Measurements from ENCODE around the gene MAP7. TPM values are rescaled to one million over a fixed set of nuclear protein-coding genes. Genes with fewer than 3 reads are reported as not detected.

The MAP7 gene
- total RNA-seq, 2 experiments from 2014 or later: not detected

DNA sequence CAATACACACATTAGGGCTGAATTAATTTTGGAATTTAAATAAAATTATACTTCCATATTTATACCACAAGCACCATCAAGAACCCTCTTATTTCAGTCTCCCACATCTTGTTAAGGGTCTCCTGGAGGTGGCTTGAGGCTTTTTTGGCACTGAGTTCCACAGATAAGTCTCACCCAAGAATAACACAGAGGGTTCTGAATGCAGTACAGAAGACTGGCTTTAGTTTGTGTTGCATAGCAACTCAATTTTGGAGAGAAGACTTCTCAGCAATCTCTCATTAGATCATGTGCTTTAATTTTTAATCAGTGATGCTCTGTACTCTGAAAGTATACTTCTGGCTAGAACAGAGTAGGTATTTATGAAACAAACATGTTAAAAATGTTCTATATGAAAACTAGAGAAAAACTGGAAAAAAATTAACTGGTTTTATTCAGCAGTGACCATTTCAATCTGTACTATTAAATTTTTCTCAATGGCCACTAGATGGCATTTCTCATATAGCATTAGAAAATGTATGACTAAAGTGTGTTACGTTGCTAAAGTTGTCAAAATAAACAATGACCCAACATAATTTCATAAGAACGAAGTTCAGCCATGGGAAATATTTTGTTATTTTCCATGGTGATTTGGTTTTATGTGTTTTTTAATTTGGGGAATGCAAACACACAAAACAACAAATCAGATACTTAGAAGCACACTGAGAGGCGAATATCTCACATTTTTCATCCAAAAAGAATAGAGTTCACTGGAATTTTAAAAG lies 32.7 kb upstream of the MAP7 start:
- H3K4me1 ChIP-seq (ENCODE audit: insufficient read depth, low read length, poor library complexity, severe bottlenecking): no peaks in the 10 kb centered on the region
- no peak overlapping the region for H3K27ac ChIP-seq (ENCODE audit: low read depth, low read length, poor library complexity, severe bottlenecking)
- H4K20me1 ChIP-seq (ENCODE audit: insufficient read depth, low read length): no peaks in the 10 kb centered on the region
- H3K9me2 ChIP-seq (ENCODE audit: insufficient read depth, low read length): no peaks in the 10 kb centered on the region
- intact Hi-C loops (cut with micrococcal nuclease; ENCODE audit: unreplicated experiment): loop anchor here (1.0 kb wide), 1 partner anchor 210 kb away; no protein-coding TSS in a partner anchor
- ChIA-PET CTCF (ENCODE audit: unreplicated experiment) (no interaction called here), POLR2A (no interaction called here)
- no peaks in the 10 kb centered on the region for H3K79me2 ChIP-seq (ENCODE audit: insufficient read depth, low read depth, low read length)
- TF ChIP-seq, protein P1, sequence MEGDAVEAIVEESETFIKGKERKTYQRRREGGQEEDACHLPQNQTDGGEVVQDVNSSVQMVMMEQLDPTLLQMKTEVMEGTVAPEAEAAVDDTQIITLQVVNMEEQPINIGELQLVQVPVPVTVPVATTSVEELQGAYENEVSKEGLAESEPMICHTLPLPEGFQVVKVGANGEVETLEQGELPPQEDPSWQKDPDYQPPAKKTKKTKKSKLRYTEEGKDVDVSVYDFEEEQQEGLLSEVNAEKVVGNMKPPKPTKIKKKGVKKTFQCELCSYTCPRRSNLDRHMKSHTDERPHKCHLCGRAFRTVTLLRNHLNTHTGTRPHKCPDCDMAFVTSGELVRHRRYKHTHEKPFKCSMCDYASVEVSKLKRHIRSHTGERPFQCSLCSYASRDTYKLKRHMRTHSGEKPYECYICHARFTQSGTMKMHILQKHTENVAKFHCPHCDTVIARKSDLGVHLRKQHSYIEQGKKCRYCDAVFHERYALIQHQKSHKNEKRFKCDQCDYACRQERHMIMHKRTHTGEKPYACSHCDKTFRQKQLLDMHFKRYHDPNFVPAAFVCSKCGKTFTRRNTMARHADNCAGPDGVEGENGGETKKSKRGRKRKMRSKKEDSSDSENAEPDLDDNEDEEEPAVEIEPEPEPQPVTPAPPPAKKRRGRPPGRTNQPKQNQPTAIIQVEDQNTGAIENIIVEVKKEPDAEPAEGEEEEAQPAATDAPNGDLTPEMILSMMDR (conservative IDR thresholded peaks at IDR 0.05; ENCODE audit: low read length): peak; percentile 90
- no peak for TF ChIP-seq EZH2phosphoT487 (IDR thresholded peaks at IDR 0.05; ENCODE audit: borderline replicate concordance, low read depth, low read length)
- peak; percentile 52 for DNase-seq (ENCODE audit: low spot score)
- BruUV-seq (replicated peaks): no TSS peak
- H3K4me3 ChIP-seq (ENCODE audit: low read depth, low read length, poor library complexity, severe bottlenecking): no peak overlapping the region
- H3K9me3 ChIP-seq (ENCODE audit: low read length): no peaks in the 10 kb centered on the region
- peaks cover 43% of the 10 kb centered on the region for H3K36me3 ChIP-seq (ENCODE audit: insufficient read depth, low read length)
- no peak overlapping the region for H3K4me2 ChIP-seq (ENCODE audit: low read length)
- H2AFZ ChIP-seq (ENCODE audit: low read length): no peak overlapping the region

DNA sequence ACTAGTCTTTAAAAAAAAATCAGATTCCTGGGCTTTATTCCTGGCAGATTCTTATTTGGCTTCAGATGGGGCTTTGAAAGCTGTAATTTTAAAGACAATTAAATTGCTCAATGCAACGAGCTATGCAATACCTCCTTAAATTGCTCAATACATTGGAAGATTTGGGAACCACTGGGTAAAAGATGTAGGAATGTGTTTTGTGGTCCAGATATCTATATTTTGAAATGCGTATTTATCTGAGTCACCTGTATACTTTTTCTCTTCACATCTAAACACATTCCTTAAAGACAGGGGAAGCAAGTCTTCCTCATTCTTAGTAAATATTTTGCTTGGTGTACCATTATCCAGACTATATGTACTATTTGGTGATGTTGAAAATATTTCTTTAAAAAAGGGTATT lies 29.6 kb upstream of the MAP7 start:
- no peaks in the 10 kb centered on the region for H3K9me2 ChIP-seq (ENCODE audit: insufficient read depth, low read length)
- TF ChIP-seq, protein P1 (conservative IDR thresholded peaks at IDR 0.05; ENCODE audit: low read length): no peak
- TF ChIP-seq EZH2phosphoT487 (IDR thresholded peaks at IDR 0.05; ENCODE audit: borderline replicate concordance, low read depth, low read length): no peak
- POLR2A ChIA-PET: no interaction called here
- H3K4me2 ChIP-seq (ENCODE audit: low read length): no peak overlapping the region
- H3K4me1 ChIP-seq (ENCODE audit: insufficient read depth, low read length, poor library complexity, severe bottlenecking): no peaks in the 10 kb centered on the region
- H3K79me2 ChIP-seq (ENCODE audit: insufficient read depth, low read depth, low read length): no peaks in the 10 kb centered on the region
- H4K20me1 ChIP-seq (ENCODE audit: insufficient read depth, low read length): no peaks in the 10 kb centered on the region
- CTCF ChIA-PET (ENCODE audit: unreplicated experiment): no interaction called here
- H3K4me3 ChIP-seq (ENCODE audit: low read depth, low read length, poor library complexity, severe bottlenecking): no peak overlapping the region
- no peak overlapping the region for H2AFZ ChIP-seq (ENCODE audit: low read length)
- DNase-seq (ENCODE audit: low spot score): no peak
- no TSS peak for BruUV-seq (replicated peaks)
- H3K9me3 ChIP-seq (ENCODE audit: low read length): no peaks in the 10 kb centered on the region
- intact Hi-C loops (cut with micrococcal nuclease; ENCODE audit: unreplicated experiment): no loop called here
- peaks cover 64% of the 10 kb centered on the region for H3K36me3 ChIP-seq (ENCODE audit: insufficient read depth, low read length)
- H3K27ac ChIP-seq (ENCODE audit: low read depth, low read length, poor library complexity, severe bottlenecking): no peak overlapping the region

DNA sequence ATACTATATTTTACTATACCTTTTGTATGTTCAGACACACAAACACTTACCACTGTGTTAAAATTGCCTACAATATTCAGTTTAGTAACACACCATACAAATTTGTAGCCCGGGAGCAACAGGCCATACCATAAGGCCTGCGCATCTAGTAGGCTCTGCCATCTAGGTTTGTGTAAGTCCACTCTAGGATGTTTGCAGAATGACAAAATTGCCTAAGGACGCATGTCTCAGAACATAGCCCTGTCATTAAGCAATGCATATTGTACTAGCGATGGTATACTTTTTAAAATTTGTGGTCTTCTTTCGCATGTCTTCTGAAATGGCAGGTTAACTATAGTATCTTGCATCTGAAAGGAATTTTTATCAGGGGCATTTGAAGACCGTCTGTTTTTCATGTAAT lies 26.6 kb upstream of the MAP7 start:
- intact Hi-C loops (cut with micrococcal nuclease; ENCODE audit: unreplicated experiment): no loop called here
- no peak for DNase-seq (ENCODE audit: low spot score)
- Histone ChIP-seq H2AFZ (ENCODE audit: low read length) (no peak overlapping the region), H3K27ac (ENCODE audit: low read depth, low read length, poor library complexity, severe bottlenecking) (no peak overlapping the region), H3K9me2 (ENCODE audit: insufficient read depth, low read length) (no peaks in the 10 kb centered on the region), H4K20me1 (ENCODE audit: insufficient read depth, low read length) (no peaks in the 10 kb centered on the region), H3K36me3 (ENCODE audit: insufficient read depth, low read length) (peaks cover 62% of the 10 kb centered on the region), H3K4me2 (ENCODE audit: low read length) (no peak overlapping the region), H3K79me2 (ENCODE audit: insufficient read depth, low read depth, low read length) (no peaks in the 10 kb centered on the region), H3K4me1 (ENCODE audit: insufficient read depth, low read length, poor library complexity, severe bottlenecking) (no peaks in the 10 kb centered on the region), H3K9me3 (ENCODE audit: low read length) (0 out of 2 replicates have a peak, but pooled peaks cover 1% of the 10 kb centered on the region), H3K4me3 (ENCODE audit: low read depth, low read length, poor library complexity, severe bottlenecking) (no peak overlapping the region)
- TF ChIP-seq EZH2phosphoT487 (IDR thresholded peaks at IDR 0.05; ENCODE audit: borderline replicate concordance, low read depth, low read length): no peak
- TF ChIP-seq, protein P1 (conservative IDR thresholded peaks at IDR 0.05; ENCODE audit: low read length): no peak
- POLR2A ChIA-PET: no interaction called here
- no TSS peak for BruUV-seq (replicated peaks)
- CTCF ChIA-PET (ENCODE audit: unreplicated experiment): no interaction called here
